B cell (primary cell): ENCODE results near the gene EML6. TPM values are rescaled to one million over a fixed set of nuclear protein-coding genes. Genes with fewer than 3 reads are reported as not detected.

Experiments used
- ATAC-seq: fragments of 200-7000 bp; cut with Tn5 transposase; one replicate; pipeline ENCODE4 v1.10.0; 2021; ENCODE audit warnings: low read depth, mild to moderate bottlenecking, moderate number of reproducible peaks, moderate library complexity
- CTCF ChIA-PET: fragments of 350-600 bp; sonication (Branson Sonifier 250); formaldehyde crosslinking; loops from one replicate; lab custom pipeline; 2021; ENCODE audit warnings: antibody characterized with exemption, inconsistent platforms; lab: Charles Lee
- POLR2A ChIA-PET: fragments of 350-600 bp; sonication (Branson Sonifier 250); formaldehyde crosslinking; loops from one replicate; lab custom pipeline; 2021; ENCODE audit warnings: antibody characterized with exemption; lab: Charles Lee
- DNase-seq: peaks from one replicate; pipeline ENCODE4 v3.0.0; 2013
- H2AFZ ChIP-seq: 2 replicates; pipeline ENCODE4 v1.6.1; 2012; ENCODE audit warnings: mild to moderate bottlenecking, low read depth, low read length; ENCODE audit not compliant: insufficient read depth, poor library complexity, severe bottlenecking
- H3K27ac ChIP-seq, 2 donors: 1 replicate in 1 of 2; 2 replicates in 1 of 2; pipeline ENCODE4 v1.5.1; 2012 to 2013; ENCODE audit warnings: low read length in 2 of 2, mild to moderate bottlenecking in 2 of 2, moderate library complexity in 1 of 2
- H3K27me3 ChIP-seq, 4 experiments: fragments of 200-600 bp in 1 of 4; sonication (generic) in 1 of 4; replicated peaks in 1 of 4; 1 replicate in 2 of 4; 2 replicates in 2 of 4; pipeline versions ENCODE4 v1.6.1 to v1.7.0; 2013 to 2016; ENCODE audit warnings: low read length in 3 of 4, mild to moderate bottlenecking in 2 of 4, mixed read lengths in 1 of 4, moderate library complexity in 1 of 4; ENCODE audit not compliant: insufficient read depth in 4 of 4, control insufficient read depth in 3 of 4; ENCODE audit errors: control extremely low read depth in 1 of 4
- H3K36me3 ChIP-seq, 2 experiments: replicated peaks in 1 of 2; 1 replicate in 1 of 2; 2 replicates in 1 of 2; pipeline versions ENCODE4 v1.6.1 to v1.7.1; 2013; ENCODE audit warnings: low read length in 1 of 2; ENCODE audit not compliant: insufficient read depth in 2 of 2, control insufficient read depth in 1 of 2; ENCODE audit errors: control extremely low read depth in 1 of 2, extremely low read depth in 1 of 2
- H3K4me1 ChIP-seq, 2 donors: fragments of 200-600 bp in 1 of 2; sonication (generic) in 1 of 2; 1 replicate in 1 of 2; 2 replicates in 1 of 2; pipeline versions ENCODE4 v1.5.1 to v1.6.1; 2013 to 2017; ENCODE audit warnings: low read length in 2 of 2; ENCODE audit not compliant: control insufficient read depth in 2 of 2, insufficient read depth in 2 of 2
- H3K4me2 ChIP-seq: replicated peaks from 2 replicates; pipeline ENCODE3; 2012; ENCODE audit warnings: mild to moderate bottlenecking, low read depth, low read length; ENCODE audit not compliant: poor library complexity, severe bottlenecking
- H3K4me3 ChIP-seq, 5 experiments: fragments of 200-600 bp in 1 of 5; sonication (generic) in 1 of 5; 1 replicate in 3 of 5; 2 replicates in 2 of 5; pipeline versions ENCODE4 v1.5.1 to v1.7.0; 2011 to 2016; ENCODE audit warnings: low read length in 4 of 5, mild to moderate bottlenecking in 4 of 5, low read depth in 2 of 5, control low read depth in 1 of 5, moderate library complexity in 1 of 5; ENCODE audit not compliant: insufficient read depth in 1 of 5; ENCODE audit errors: control extremely low read depth in 1 of 5, extremely low read depth in 1 of 5
- H3K79me2 ChIP-seq: fragments of 200-600 bp; sonication (generic); one replicate; pipeline ENCODE4 v1.6.0; 2016; ENCODE audit warnings: low read length; ENCODE audit not compliant: control insufficient read depth, insufficient read depth
- H3K9ac ChIP-seq: fragments of 200-600 bp; sonication (generic); 2 replicates; pipeline ENCODE4 v1.6.1; 2017; ENCODE audit warnings: mild to moderate bottlenecking, low read length, moderate library complexity
- H3K9me3 ChIP-seq, 3 donors: one replicate each; pipeline versions ENCODE4 v1.6.1 to v1.7.1; 2013; ENCODE audit warnings: low read length in 2 of 3; ENCODE audit not compliant: control insufficient read depth in 2 of 3, insufficient read depth in 1 of 3; ENCODE audit errors: control extremely low read depth in 1 of 3
- H4K20me1 ChIP-seq: 2 replicates; pipeline ENCODE4 v1.6.0; 2012; ENCODE audit warnings: mild to moderate bottlenecking, low read length; ENCODE audit not compliant: insufficient read depth, control insufficient read depth, poor library complexity, severe bottlenecking
- H3K27ac Mint-ChIP-seq: one replicate; pipeline ENCODE4 v1.8.0; 2021; ENCODE audit warnings: mixed read lengths
- H3K27me3 Mint-ChIP-seq: one replicate; pipeline ENCODE4 v1.8.0; 2021; ENCODE audit warnings: mixed read lengths
- H3K4me1 Mint-ChIP-seq: one replicate; pipeline ENCODE4 v1.8.0; 2021; ENCODE audit warnings: mixed read lengths
- H3K4me3 Mint-ChIP-seq: one replicate; pipeline ENCODE4 v1.8.0; 2021; ENCODE audit warnings: mixed read lengths
- H3K9me3 Mint-ChIP-seq: one replicate; pipeline ENCODE4 v1.8.0; 2022; ENCODE audit warnings: mixed read lengths; ENCODE audit not compliant: insufficient read depth
- CTCF ChIP-seq: fragments of 200-600 bp; IDR thresholded peaks from one replicate; pipeline ENCODE4 v1.8.0; 2022; ENCODE audit warnings: antibody characterized with exemption, mild to moderate bottlenecking
- EZH2 ChIP-seq: IDR thresholded peaks from 2 replicates; pipeline ENCODE4 v1.6.1; 2012; ENCODE audit warnings: borderline replicate concordance, low read depth, mild to moderate bottlenecking, moderate library complexity, low read length; ENCODE audit not compliant: insufficient read depth, poor library complexity, severe bottlenecking
- WGBS: methylation state at CpG from one replicate; pipeline ENCODE4 v1.1.5; 2013; ENCODE audit warnings: missing lambda C conversion rate; ENCODE audit not compliant: insufficient coverage; 5-methylcytosine and 5-hydroxymethylcytosine counted together
- intact Hi-C: fragments of 100-400 bp; cut with micrococcal nuclease; formaldehyde crosslinking; loops from one replicate; pipeline ENCODE4 v1.10.0; 2022
- polyA plus RNA-seq: library from polyadenylated mRNA; depleted of rRNA; stranded (reverse); fragments of >200 nt; gene quantifications from 2 replicates; pipeline ENCODE4 v1.2.3, GENCODE V29; 2012
- total RNA-seq, 2 donors: library from RNA; stranded (reverse); fragments of 120-200 nt in 1 of 2; gene quantifications; 1 replicate in 1 of 2; 2 replicates in 1 of 2; pipeline versions ENCODE4 v1.2.3 to v1.2.4, GENCODE V29; 2013 to 2022

Gene EML6
- total and polyA plus RNA-seq, 2 donors (not counting 1 experiment from before 2014, with no cell fraction given): 42.5 to 53.7 TPM

- Histone ChIP-seq H4K20me1 (no peaks in the 10 kb centered on the region), H2AFZ (no peak overlapping the region), H3K4me2 (no peak overlapping the region), H3K27ac (no peak overlapping the region), H3K4me1 (peaks cover 7 to 13% of the 10 kb centered on the region in 2 donors), H3K79me2 (no peaks in the 10 kb centered on the region), H3K27me3 (no peaks in the 10 kb centered on the region), H3K9ac (no peak overlapping the region), H3K36me3 (no peaks in the 10 kb centered on the region), H3K4me3 (no peak overlapping the region), H3K9me3 (no peaks in the 10 kb centered on the region)
- no peak for TF ChIP-seq CTCF
- no peak for TF ChIP-seq EZH2
- DNase-seq (no peak), ATAC-seq (no peak)
- Mint-ChIP-seq H3K27me3 (no peaks in the 10 kb centered on the region), H3K4me3 (no peak overlapping the region), H3K9me3 (no peaks in the 10 kb centered on the region), H3K4me1 (peaks cover 22% of the 10 kb centered on the region), H3K27ac (no peak overlapping the region)
- intact Hi-C loops: no loop called here
- POLR2A ChIA-PET: no interaction called here
- 100% methylated on average over 3 of the region's 7 CpGs for WGBS
- CTCF ChIA-PET: interaction anchor here (2.4 kb wide), 1 partner anchor 75 kb away, joined by 12 read pairs; no protein-coding TSS in a partner anchor
Observed at GRCh38 chr2:54763636-54764291, 40.3 kb downstream of the EML6 start.

GRCh38 chr2:54767921-54768320, 44.5 kb downstream of the EML6 start:
- peaks cover 6 to 10% of the 10 kb centered on the region in 2 donors for H3K4me1 ChIP-seq
- no peak for TF ChIP-seq CTCF
- no peak for TF ChIP-seq EZH2
- DNase-seq: no peak
- peak overlapping the region; percentile 74 for H3K27ac Mint-ChIP-seq
- peak overlapping the region; percentile 8 for H3K4me3 Mint-ChIP-seq
- ChIA-PET POLR2A (no interaction called here), CTCF (interaction anchor here (0.7 kb wide), 1 partner anchor 17 kb away, joined by 3 read pairs; no protein-coding TSS in a partner anchor)
- no peak overlapping the region for H2AFZ ChIP-seq
- H3K27me3 ChIP-seq: no peaks in the 10 kb centered on the region
- no peaks in the 10 kb centered on the region for H3K9me3 ChIP-seq
- no peaks in the 10 kb centered on the region for H4K20me1 ChIP-seq
- H3K79me2 ChIP-seq: no peaks in the 10 kb centered on the region
- no peak overlapping the region for H3K9ac ChIP-seq
- intact Hi-C loops: loop anchor here (1.0 kb wide), 1 partner anchor 8 kb away; no protein-coding TSS in a partner anchor
- H3K4me2 ChIP-seq: no peak overlapping the region
- H3K4me1 Mint-ChIP-seq: peaks cover 19% of the 10 kb centered on the region
- no peaks in the 10 kb centered on the region for H3K27me3 Mint-ChIP-seq
- H3K9me3 Mint-ChIP-seq: no peaks in the 10 kb centered on the region
- no peak overlapping the region for H3K27ac ChIP-seq
- no peaks in the 10 kb centered on the region for H3K36me3 ChIP-seq
- ATAC-seq: peak; percentile 93
- no peak overlapping the region for H3K4me3 ChIP-seq
